HG03571 (cell line): ENCODE data around the gene HGD.
"Not testable (repeated sequence)": the region's sequence is repeated elsewhere in the genome, so short reads cannot be mapped to it uniquely, and the experiment has no call there.

Source experiments
- ATAC-seq: cut with Tn5 transposase; IDR thresholded peaks from one replicate; pipeline ENCODE4 v1.9.1; 2021; ENCODE audit not compliant: unreplicated experiment

Gene HGD

DNA sequence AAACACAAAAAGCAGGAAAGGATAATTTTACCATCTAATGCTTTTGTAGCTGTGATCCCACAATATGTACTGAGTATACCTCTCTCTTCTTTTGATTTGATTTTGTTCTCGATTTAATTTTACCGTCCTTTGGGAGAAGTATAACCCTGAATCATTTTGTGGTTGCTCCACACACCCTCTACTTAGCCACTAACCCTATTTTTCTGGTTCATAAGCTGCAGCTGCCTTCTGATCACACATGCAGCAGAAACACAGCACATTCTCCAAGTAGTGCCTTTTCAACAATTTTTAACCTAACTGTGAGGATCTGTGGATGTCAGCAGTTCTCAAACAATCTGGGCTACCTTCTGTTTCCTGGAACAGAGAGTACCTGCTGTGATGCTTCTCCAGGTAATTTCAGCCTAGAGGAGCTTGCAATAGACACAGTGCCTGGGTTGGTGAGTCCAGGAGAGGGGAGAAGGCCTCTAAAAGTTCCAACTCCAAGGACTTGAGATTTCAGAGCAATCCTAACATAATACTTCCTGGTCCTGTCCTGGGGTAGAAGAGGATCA is 40.3 kb downstream of the HGD start:
- no peak for ATAC-seq

DNA sequence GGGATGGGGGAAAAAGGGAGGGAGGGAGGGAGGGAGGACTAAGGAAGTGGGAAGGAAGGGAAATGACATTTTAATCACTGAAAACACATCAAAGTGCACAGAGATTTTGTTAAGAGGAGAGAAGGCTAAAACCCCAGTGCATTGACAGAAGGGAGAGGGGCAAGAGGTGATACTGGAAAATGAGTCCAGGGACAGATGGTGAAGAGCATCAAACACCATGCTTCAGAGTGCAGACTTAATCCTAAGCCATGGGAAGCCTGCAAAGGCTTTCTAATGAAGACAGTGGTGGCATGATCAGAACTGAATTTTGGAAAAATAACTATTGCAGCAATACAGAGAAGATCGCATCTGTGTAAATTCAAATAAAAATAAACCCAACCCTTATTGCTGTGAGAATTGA is 41.8 kb downstream of the HGD start:
- no peak for ATAC-seq

DNA sequence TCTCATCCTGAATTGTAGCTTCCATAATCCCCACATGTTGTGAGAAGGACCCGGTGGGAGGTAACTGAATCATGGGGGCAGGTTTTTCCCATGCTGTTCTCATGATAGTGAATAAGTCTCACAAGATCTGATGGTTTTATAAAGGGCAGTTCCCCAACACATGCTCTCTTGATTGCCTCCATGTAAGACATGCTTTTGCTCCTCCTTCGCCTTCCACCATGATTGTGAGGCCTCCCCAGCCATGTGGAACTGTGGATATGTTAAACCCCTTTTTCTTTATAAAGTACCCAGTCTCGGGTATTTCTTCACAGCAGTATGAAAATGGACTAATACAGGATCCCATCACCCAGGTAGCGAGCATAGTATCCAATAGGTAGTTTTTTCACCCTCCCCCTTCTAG is 43.2 kb downstream of the HGD start:
- ATAC-seq: not testable (repeated sequence)

DNA sequence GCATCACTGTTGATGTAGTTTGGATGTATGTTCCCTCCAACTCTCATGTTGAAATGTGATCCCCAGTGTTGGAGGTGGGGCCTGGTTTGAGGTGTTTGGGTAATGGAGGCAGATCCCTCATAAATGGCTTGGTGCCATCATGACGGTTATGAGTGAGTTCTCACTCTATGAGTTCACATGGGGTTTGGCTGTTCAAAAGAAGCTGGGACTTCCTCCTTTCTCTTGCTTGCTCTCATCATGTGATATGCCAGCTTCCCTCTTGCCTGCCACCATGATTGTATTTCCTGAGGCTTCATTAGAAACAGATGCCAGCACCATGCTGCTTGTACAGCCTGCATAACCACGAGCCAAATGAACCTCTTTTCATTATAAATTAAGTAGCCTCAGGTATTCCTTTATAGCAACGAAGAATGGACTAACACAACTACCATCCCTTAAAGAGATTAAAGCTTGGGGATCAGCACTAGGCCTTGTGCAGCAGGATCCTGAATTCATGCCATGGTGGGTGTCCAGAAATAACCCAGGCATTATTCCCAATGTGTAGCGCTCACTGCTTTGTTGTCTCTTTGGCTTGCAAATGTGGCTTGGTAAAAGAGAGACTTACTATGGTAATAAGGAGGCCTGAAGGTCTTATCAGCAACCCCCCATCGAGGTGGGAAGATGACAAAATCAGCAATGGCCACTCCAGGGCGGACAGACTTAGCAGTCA is 44.0 kb downstream of the HGD start:
- no peak for ATAC-seq

GRCh38 chr3:120636795-120637401 is 45.1 kb downstream of the HGD start:
- no peak for ATAC-seq

GRCh38 chr3:120634539-120634938 is 47.5 kb downstream of the HGD start:
- ATAC-seq: no peak

DNA sequence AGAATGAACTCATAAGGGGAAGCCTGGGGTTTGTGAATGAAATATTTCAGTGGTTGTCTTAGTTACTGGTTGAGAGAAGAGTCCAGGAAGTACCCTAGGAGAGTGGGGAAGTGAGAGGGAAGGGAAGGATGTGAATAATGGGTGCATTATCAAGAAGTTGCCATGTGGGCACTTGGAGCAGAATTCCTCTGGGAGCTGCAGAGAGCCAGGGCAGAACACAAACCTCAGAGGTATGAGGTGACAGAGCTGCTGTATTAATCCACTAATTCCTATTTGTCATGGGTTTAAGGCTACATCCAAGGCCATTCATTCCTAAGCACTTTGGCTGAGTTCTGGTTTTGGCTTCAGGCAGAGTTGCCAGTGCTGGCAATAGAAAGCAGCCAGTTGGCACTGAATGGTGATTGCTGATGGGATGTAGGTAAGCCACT is 56.9 kb downstream of the HGD start:
- ATAC-seq: no peak

- no peak for ATAC-seq
Observed at GRCh38 chr3:120623727-120624093, 58.3 kb downstream of the HGD start.

DNA sequence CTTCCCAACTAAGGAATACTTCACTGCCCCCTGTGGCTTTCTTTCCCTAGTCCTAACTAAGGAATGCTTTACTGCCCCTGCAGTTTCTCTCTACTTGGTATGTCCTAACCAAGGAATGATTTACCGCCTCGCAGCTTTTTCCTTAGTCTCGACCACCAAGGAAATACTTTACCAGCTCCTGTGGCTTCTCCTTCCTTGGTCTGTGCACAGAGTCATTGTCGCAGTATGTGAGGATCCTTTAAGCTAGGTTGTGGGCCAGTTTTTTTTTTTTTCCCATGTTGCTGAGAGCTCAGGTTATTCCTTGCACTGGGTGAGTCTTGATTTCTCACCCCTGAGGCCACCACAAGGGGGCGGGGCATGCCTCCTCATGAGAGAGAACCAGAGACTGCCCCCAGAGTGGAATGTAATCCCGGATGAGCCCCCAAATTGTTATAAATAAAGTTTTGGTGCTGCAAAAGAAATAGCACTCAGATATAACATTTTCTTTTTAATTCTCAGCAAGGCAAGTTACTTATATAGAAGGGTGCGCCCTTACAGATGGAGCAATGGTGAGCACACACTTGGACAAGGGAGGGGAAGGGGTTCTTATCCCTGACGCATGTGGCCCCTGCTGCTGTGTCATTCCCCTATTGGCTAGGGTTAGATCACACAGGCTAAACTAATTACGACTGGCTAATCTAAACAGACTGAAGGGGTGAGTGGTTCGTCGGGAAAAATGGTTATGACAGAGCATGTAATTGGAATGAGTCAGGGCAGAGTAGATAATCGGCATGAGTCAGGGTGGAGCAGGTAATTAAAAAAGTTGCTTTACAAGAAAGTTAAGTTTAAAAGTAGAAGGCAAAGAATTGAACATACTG is 58.9 kb downstream of the HGD start:
- no peak for ATAC-seq

DNA sequence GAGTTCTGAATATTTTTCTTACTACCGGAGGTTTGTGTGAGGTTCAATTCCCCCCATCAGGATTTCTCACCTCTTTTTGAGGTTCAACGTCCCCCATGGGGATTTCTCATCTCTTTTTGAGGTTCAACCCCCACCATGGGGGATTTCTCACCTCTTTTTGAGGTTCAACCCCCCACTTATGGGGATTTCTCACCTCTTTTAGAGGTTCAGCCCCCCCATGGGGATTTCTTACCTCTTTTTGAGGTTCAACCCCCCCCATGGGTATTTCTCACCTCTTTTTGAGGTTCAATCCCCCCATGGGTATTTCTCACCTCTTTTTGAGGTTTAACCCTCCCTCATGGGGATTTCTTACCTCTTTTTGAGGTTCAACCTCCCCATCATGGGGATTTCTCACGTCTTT is 59.6 kb downstream of the HGD start:
- no peak for ATAC-seq

GRCh38 chr3:120616745-120617144 is 65.3 kb downstream of the HGD start:
- not testable (repeated sequence) for ATAC-seq

DNA sequence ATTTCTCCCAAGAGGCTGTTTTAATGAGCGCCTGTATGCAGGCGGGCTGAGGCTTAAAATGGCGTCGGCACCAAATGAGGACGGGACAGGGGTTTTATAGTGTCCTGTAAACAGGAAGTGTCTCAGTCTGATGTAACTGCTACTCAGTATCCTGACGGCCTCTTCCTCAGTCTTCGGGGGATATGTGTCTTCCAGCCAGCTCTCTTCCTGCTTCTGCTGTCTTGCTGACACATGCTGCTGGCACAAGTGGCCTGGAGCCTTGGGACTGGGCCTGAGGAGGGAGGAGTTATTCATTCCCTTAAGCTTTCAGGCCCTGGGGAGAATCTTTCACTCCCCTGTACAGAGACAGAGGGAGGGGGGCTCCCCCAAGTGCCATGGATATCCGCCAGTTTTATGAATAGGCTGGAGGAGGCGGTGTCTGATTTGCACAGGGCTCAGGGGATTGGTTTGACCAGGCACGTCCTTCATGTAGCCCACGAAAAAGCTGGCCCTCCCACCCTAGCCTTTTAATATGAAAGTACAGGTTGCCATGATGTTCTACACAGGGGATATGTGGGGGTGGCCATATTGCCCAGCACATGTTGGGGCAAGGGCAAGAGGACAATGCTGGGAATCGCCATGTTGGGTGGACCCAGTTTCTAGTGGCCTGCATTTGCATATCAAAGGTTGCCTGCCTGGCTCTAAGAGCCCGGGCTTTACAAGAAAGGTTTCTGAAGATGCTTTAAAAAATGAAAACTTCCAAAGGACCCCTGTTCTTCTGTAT is 66.0 kb downstream of the HGD start:
- ATAC-seq: no peak

DNA sequence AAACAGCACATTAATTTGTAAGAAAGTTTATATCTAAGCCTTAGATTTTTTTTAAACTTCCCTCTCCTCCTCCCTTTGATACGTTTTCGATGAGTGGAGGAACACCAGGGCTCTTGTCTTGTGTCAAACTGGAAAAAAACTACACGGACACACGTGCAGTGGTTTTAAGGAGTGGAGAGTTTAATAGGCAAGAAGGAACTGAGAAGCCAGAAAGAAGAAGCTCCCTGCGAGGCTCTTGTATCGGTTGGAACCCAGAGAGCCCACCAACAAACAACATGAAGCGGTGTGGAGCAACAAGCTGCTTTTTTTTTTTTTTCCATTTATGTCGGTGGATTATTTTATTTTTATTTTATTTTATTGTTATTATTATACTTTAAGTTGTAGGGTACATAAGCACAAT is 67.3 kb downstream of the HGD start:
- ATAC-seq: no peak

- ATAC-seq: no peak
Observed at GRCh38 chr3:120608506-120608905, 73.5 kb downstream of the HGD start.

DNA sequence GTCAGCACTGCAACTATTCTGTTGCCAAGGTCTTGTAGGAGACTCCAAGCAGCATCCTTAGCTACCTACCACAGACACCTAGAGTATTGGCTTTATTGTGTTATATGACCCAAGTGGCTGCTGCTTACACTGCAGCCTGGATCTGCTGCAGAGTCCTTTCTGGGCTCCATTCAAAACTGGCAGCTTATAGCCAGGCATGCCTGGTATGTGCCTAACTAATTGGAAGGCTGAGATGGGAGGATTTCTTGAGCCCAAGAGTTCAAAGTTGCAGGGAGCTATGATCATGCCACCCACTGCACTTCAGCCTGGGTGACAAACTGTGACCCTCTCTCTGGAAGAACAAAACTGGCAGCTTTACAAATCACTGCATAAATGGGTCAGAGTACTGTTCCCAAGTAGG is 77.3 kb downstream of the HGD start:
- ATAC-seq: no peak

GRCh38 chr3:120604382-120604781 is 77.7 kb downstream of the HGD start:
- no peak for ATAC-seq

- no peak for ATAC-seq
Observed at GRCh38 chr3:120602682-120603081, 79.4 kb downstream of the HGD start.

- no peak for ATAC-seq
Observed at GRCh38 chr3:120601554-120601953, 80.5 kb downstream of the HGD start.

- ATAC-seq: no peak
Observed at GRCh38 chr3:120599211-120599610, 82.8 kb downstream of the HGD start.

- no peak for ATAC-seq
Observed at GRCh38 chr3:120597445-120598049, 84.5 kb downstream of the HGD start.

DNA sequence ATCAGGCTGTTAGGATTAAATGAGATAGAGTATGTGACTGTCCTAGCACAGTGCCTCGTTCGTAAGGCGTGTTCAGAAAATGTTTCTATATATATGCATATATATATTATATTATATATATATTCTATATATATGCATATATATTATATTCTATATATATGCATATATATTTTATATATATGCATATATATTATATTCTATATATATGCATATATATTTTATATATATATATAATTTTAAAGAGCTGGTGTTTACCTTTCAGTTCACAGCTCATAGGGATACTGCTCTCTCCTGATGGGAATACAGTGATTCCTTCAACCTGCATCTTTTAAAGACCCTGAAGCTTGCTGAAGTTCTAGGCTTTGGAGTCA is 85.2 kb downstream of the HGD start:
- no peak for ATAC-seq
